Tibial nerve (tissue), 4 donors: Measurements from ENCODE around the gene NOTCH1. TPM values are rescaled to one million over a fixed set of nuclear protein-coding genes. Genes with fewer than 3 reads are reported as not detected.

Experiments
- DNase-seq, 2 donors: peaks; one replicate each; pipeline ENCODE4 v3.0.0-alpha.2; 2019; ENCODE audit warnings: low spot score in 2 of 2
- H3K27ac ChIP-seq, 4 donors: fragments of 200-600 bp; sonication (generic) in 3 of 4; one replicate each; pipeline ENCODE4 v1.5.1; 2017 to 2019; ENCODE audit warnings: mild to moderate bottlenecking in 1 of 4
- H3K27me3 ChIP-seq, 2 donors: fragments of 200-600 bp; sonication (generic) in 1 of 2; one replicate each; pipeline versions ENCODE4 v1.5.1 to v1.6.0; 2017 to 2019
- H3K36me3 ChIP-seq, 3 donors: fragments of 200-600 bp; sonication (generic); one replicate each; pipeline ENCODE4 v1.5.1; 2018 to 2019
- H3K4me1 ChIP-seq, 4 donors: fragments of 200-600 bp; sonication (generic) in 3 of 4; one replicate each; pipeline ENCODE4 v1.5.1; 2017 to 2019
- H3K4me3 ChIP-seq, 4 donors: fragments of 200-600 bp; sonication (generic) in 3 of 4; one replicate each; pipeline ENCODE4 v1.5.1; 2017 to 2019; ENCODE audit warnings: mild to moderate bottlenecking in 1 of 4, moderate library complexity in 1 of 4
- H3K9me3 ChIP-seq, 4 donors: fragments of 200-600 bp; sonication (generic) in 3 of 4; one replicate each; pipeline ENCODE4 v1.5.1; 2017 to 2019
- CTCF ChIP-seq, 5 experiments: fragments of 200-600 bp in 3 of 5; fragments of 450-650 bp in 2 of 5; sonication (generic) in 3 of 5; IDR thresholded peaks; one replicate each; pipeline ENCODE4 v1.5.1; 2016 to 2019; ENCODE audit warnings: antibody characterized with exemption in 5 of 5, mild to moderate bottlenecking in 3 of 5, moderate library complexity in 2 of 5
- EP300 ChIP-seq, 2 donors: sonication (generic); formaldehyde crosslinking; IDR thresholded peaks; one replicate each; pipeline ENCODE4 v1.6.1; 2017; ENCODE audit warnings: antibody characterized with exemption in 2 of 2, mild to moderate bottlenecking in 1 of 2
- POLR2A ChIP-seq, 2 donors: fragments of 450-650 bp; IDR thresholded peaks; one replicate each; pipeline ENCODE4 v1.6.1; 2017; ENCODE audit warnings: antibody characterized with exemption in 2 of 2, mild to moderate bottlenecking in 2 of 2, moderate library complexity in 2 of 2
- WGBS, 2 donors: methylation state at CpG; one replicate each; pipeline ENCODE4 v1.1.5; 2018; 5-methylcytosine and 5-hydroxymethylcytosine counted together
- total RNA-seq, 4 donors: library from RNA; depleted of rRNA; stranded (reverse); fragments of >200 nt; gene quantifications; one replicate each; pipeline ENCODE4 v1.1.0, GENCODE V29; 2016

NOTCH1 gene
- total RNA-seq, 4 donors from 2014 or later: 29.3 to 65.4 (median 41.5) TPM

DNA sequence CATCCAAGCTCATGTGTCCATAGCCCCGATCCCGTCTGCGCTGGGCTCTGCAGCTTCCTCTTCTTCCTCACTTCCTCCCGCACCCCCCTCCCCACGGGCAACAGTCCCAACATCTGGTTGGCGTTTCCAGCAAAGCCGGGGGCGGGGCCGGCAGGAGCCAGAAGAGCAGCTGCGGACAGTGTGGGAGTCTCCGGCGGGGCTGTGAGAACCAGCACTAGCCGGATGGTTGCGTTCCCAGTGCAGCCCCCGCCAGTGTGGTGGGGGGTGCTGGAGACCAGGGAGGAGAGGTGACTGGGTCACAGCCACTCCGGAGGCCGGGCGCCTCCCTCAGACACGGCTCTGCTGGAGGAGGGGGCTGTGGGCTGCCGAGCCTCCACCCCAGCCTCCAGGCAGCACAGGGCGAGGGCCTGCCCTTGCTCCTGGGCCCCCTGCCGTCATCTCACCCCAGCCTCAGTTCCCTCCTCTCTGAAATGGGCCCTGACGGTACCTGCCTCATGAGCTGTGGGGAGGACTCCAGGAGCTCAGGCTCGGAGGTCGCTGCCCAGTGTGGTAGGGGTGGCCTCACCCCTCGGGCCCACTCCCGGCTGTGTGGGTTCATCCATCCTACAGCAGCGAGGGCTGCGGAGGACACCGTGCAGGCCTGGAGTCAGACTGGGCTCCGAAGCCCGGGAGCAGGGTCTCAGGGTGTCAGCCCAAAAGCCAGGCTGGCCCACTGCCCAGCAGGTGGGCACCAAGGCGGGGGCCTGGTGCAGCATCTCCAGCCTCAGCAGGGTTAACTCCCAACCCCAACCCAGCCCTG is 41.5 kb upstream of the NOTCH1 start:
- Histone ChIP-seq H3K4me3 (no peak overlapping the region), H3K4me1 (peaks cover 0 to 100% (median 52%) of the 10 kb centered on the region in 4 donors), H3K36me3 (no peaks in the 10 kb centered on the region), H3K27ac (peak overlapping the region in 2 of 4 donors; percentile 73 to 78), H3K27me3 (no peaks in the 10 kb centered on the region), H3K9me3 (no peaks in the 10 kb centered on the region)
- TF ChIP-seq POLR2A (IDR thresholded peaks at IDR 0.05): no peak
- TF ChIP-seq CTCF (IDR thresholded peaks at IDR 0.05): no peak
- peak in 1 of 2 donors; percentile 61 for TF ChIP-seq EP300 (IDR thresholded peaks at IDR 0.05)
- 7 to 9% methylated on average over 16 to 21 of the region's 33 CpGs for WGBS, 2 donors
- peak; percentile 53 to 56 for DNase-seq

GRCh38 chr9:136586391-136586953 is 40.6 kb upstream of the NOTCH1 start:
- Histone ChIP-seq H3K27me3 (no peaks in the 10 kb centered on the region), H3K36me3 (no peaks in the 10 kb centered on the region), H3K27ac (peak overlapping the region in 2 of 4 donors; percentile 73 to 78), H3K9me3 (no peaks in the 10 kb centered on the region), H3K4me3 (no peak overlapping the region), H3K4me1 (peaks cover 0 to 91% (median 51%) of the 10 kb centered on the region in 4 donors)
- 78 to 83% methylated on average over 12 to 21 of the region's 21 CpGs for WGBS, 2 donors
- DNase-seq: no peak
- no peak for TF ChIP-seq POLR2A (IDR thresholded peaks at IDR 0.05)
- TF ChIP-seq EP300 (IDR thresholded peaks at IDR 0.05): no peak
- TF ChIP-seq CTCF (IDR thresholded peaks at IDR 0.05): no peak

- Histone ChIP-seq H3K4me3 (no peak overlapping the region), H3K4me1 (peaks cover 0 to 83% (median 45%) of the 10 kb centered on the region in 4 donors), H3K27ac (peak overlapping the region in 1 of 4 donors; percentile 78), H3K27me3 (no peaks in the 10 kb centered on the region), H3K9me3 (no peaks in the 10 kb centered on the region), H3K36me3 (no peaks in the 10 kb centered on the region)
- 83 to 85% methylated on average over 11 to 14 of the region's 16 CpGs for WGBS, 2 donors
- TF ChIP-seq CTCF (IDR thresholded peaks at IDR 0.05): no peak
- TF ChIP-seq EP300 (IDR thresholded peaks at IDR 0.05): no peak
- no peak for TF ChIP-seq POLR2A (IDR thresholded peaks at IDR 0.05)
- no peak for DNase-seq
Measured at GRCh38 chr9:136585531-136586120, 39.8 kb upstream of the NOTCH1 start.

DNA sequence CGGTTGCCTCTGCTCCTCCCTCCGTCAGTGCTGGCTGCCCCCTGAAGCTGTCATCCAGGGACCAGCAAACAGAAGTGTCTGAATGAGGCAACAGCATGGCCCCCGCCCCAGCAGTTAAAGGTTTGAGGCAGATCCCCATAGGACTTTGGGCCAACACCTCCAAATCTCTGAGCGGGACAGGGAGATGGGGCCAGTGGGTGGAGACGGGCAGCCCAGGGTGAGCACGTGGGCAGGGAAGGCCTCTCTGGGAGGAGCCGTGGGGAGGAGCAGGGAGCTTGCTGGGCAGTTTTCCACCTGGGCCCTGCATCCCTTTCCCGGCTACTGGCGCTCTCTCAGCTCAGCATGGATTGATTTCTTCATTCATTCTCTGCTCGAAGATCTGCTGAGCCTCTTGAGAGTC is 39.1 kb upstream of the NOTCH1 start:
- Histone ChIP-seq H3K9me3 (no peaks in the 10 kb centered on the region), H3K27me3 (no peaks in the 10 kb centered on the region), H3K4me1 (peaks cover 0 to 76% (median 40%) of the 10 kb centered on the region in 4 donors), H3K27ac (peak overlapping the region in 2 of 4 donors; percentile 68 to 78), H3K4me3 (no peak overlapping the region), H3K36me3 (no peaks in the 10 kb centered on the region)
- TF ChIP-seq CTCF (IDR thresholded peaks at IDR 0.05): no peak
- TF ChIP-seq POLR2A (IDR thresholded peaks at IDR 0.05): no peak
- no peak for TF ChIP-seq EP300 (IDR thresholded peaks at IDR 0.05)
- DNase-seq: no peak
- whole genome bisulfite sequencing, 2 donors: 45 to 50% methylated on average over 5 to 7 of the region's 10 CpGs
